Epithelial cell of esophagus (primary cell): ENCODE measurements around the gene VPS26A.

Source experiments
- DNase-seq: peaks from one replicate; pipeline ENCODE4 v3.0.0; 2010; ENCODE audit warnings: low read depth
- H3K4me3 ChIP-seq: 2 replicates; pipeline ENCODE4 v1.5.1; 2011; ENCODE audit warnings: mild to moderate bottlenecking, low read length, control low read depth
- CTCF ChIP-seq: IDR thresholded peaks from 2 replicates; pipeline ENCODE4 v1.5.1; 2011; ENCODE audit warnings: low read depth, mild to moderate bottlenecking, low read length, control low read depth, inconsistent platforms; ENCODE audit not compliant: insufficient read depth; ENCODE audit errors: missing control alignments

The VPS26A gene

GRCh38 chr10:69102440-69102839 is 21.5 kb upstream of the VPS26A start:
- no peak overlapping the region for H3K4me3 ChIP-seq
- no peak for DNase-seq
- no peak for TF ChIP-seq CTCF

- no peak overlapping the region for H3K4me3 ChIP-seq
- no peak for DNase-seq
- TF ChIP-seq CTCF, result no peak
Observed at GRCh38 chr10:69103784-69104183, 20.2 kb upstream of the VPS26A start.

GRCh38 chr10:69104994-69105790 is 18.8 kb upstream of the VPS26A start:
- H3K4me3 ChIP-seq, result no peak overlapping the region
- no peak for DNase-seq
- no peak for TF ChIP-seq CTCF

- no peak for TF ChIP-seq CTCF
- DNase-seq, result no peak
- H3K4me3 ChIP-seq, result no peak overlapping the region
Observed at GRCh38 chr10:69107176-69107490, 16.8 kb upstream of the VPS26A start.

GRCh38 chr10:69107699-69108098 is 16.3 kb upstream of the VPS26A start:
- DNase-seq, result no peak
- no peak for TF ChIP-seq CTCF
- H3K4me3 ChIP-seq, result no peak overlapping the region

GRCh38 chr10:69119896-69120295 is 4.1 kb upstream of the VPS26A start:
- TF ChIP-seq CTCF, result no peak
- DNase-seq, result peak; percentile 56
- no peak overlapping the region for H3K4me3 ChIP-seq

- DNase-seq, result peak; percentile 60
- peak; percentile 37 for TF ChIP-seq CTCF
- H3K4me3 ChIP-seq, result peak overlapping the region; percentile 73
Observed at GRCh38 chr10:69123306-69123746, 652 bp upstream of the VPS26A start.
